HepG2 (cell line): Measurements from ENCODE around the gene PEX10. TPM values are rescaled to one million over a fixed set of nuclear protein-coding genes. Genes with fewer than 3 reads are reported as not detected.

Experiments used
- ATAC-seq: fragments of 200-7000 bp; cut with Tn5 transposase; 3 replicates; pipeline ENCODE4 v1.9.1; 2020; ENCODE audit warnings: mild to moderate bottlenecking, moderate library complexity
- BruUV-seq: library from RNA; stranded (reverse); fragments of 400-500 nt; replicated peaks from 2 replicates; lab custom pipeline; 2021; lab: Mats Ljungman, UMichigan
- CTCF ChIA-PET: fragments of 300-600 bp; formaldehyde crosslinking; extraction: SDS; loops from one replicate; lab custom pipeline; 2021; ENCODE audit warnings: low total read pairs, inconsistent platforms, low intra/inter-chr PET ratio; lab: Yijun Ruan, JAX
- POLR2A ChIA-PET: fragments of 350-600 bp; sonication (Branson Sonifier 250); formaldehyde crosslinking; loops from one replicate; lab custom pipeline; 2020; ENCODE audit warnings: antibody characterized with exemption, inconsistent platforms; lab: Yijun Ruan, JAX
- DNase-seq: peaks from one replicate; pipeline ENCODE4 v3.0.0-alpha.2; 2015; ENCODE audit warnings: low spot score
- FAIRE-seq: peaks from 3 replicates; lab custom pipeline; 2011; peaks lifted over from hg19 to GRCh38; lab: Jason Lieb, UNC
- H2AFZ ChIP-seq: one replicate; pipeline ENCODE4 v1.6.1; 2011; ENCODE audit warnings: low read length, inconsistent platforms
- H3K27ac ChIP-seq: fragments of 300-600 bp; 3 replicates; pipeline ENCODE4 v1.8.0; 2011; ENCODE audit warnings: mixed run types, mild to moderate bottlenecking, mixed read lengths, low read length, inconsistent platforms; ENCODE audit not compliant: insufficient read depth; ENCODE audit errors: extremely low read length
- H3K27me3 ChIP-seq, 2 experiments: fragments of 200-600 bp in 1 of 2; 2 replicates in 1 of 2; 3 replicates in 1 of 2; pipeline versions ENCODE4 v1.6.0 to v1.8.0; 2011; ENCODE audit warnings: low read length in 2 of 2, mild to moderate bottlenecking in 2 of 2, moderate library complexity in 2 of 2, inconsistent platforms in 1 of 2; ENCODE audit not compliant: insufficient read depth in 2 of 2, control insufficient read depth in 1 of 2
- H3K36me3 ChIP-seq, 2 experiments: fragments of 200-600 bp in 1 of 2; replicated peaks in 1 of 2; 2 replicates in 1 of 2; 3 replicates in 1 of 2; pipeline versions ENCODE4 v1.5.1 to v1.8.0; 2011; ENCODE audit warnings: low read length in 2 of 2, inconsistent platforms in 1 of 2; ENCODE audit not compliant: insufficient read depth in 2 of 2, control insufficient read depth in 1 of 2
- H3K4me1 ChIP-seq: 2 replicates; pipeline ENCODE4 v1.5.1; 2012; ENCODE audit warnings: low read length, inconsistent platforms; ENCODE audit not compliant: insufficient read depth
- H3K4me2 ChIP-seq: 2 replicates; pipeline ENCODE4 v1.6.0; 2011; ENCODE audit warnings: low read depth, low read length, inconsistent platforms
- H3K4me3 ChIP-seq, 3 experiments: fragments of 200-600 bp in 1 of 3; sonication (generic), shearing (Covaris generic) in 1 of 3; replicated peaks in 1 of 3; 2 replicates each; pipeline ENCODE4 v1.5.1; 2011 to 2016; ENCODE audit warnings: low read length in 3 of 3, inconsistent platforms in 2 of 3, low read depth in 2 of 3, mild to moderate bottlenecking in 2 of 3, control low read depth in 1 of 3, mixed read lengths in 1 of 3; ENCODE audit not compliant: insufficient read depth in 1 of 3
- H3K79me2 ChIP-seq: one replicate; pipeline ENCODE4 v1.6.1; 2011; ENCODE audit warnings: low read length, inconsistent platforms; ENCODE audit not compliant: insufficient read depth
- H3K9ac ChIP-seq: 2 replicates; pipeline ENCODE4 v1.6.0; 2011; ENCODE audit warnings: mild to moderate bottlenecking, low read depth, low read length, inconsistent platforms; ENCODE audit not compliant: insufficient read depth
- H3K9me3 ChIP-seq: 2 replicates; pipeline ENCODE4 v1.5.1; 2012; ENCODE audit warnings: mild to moderate bottlenecking, low read length
- H4K20me1 ChIP-seq: 2 replicates; pipeline ENCODE4 v1.6.0; 2011; ENCODE audit warnings: inconsistent platforms, mild to moderate bottlenecking, low read length, moderate library complexity; ENCODE audit not compliant: insufficient read depth
- AGO2 ChIP-seq: fragments of 200-400 bp; formaldehyde crosslinking; optimal IDR thresholded peaks from 2 replicates; pipeline ENCODE3; 2017; ENCODE audit warnings: mild to moderate bottlenecking, low read depth, low read length, moderate library complexity
- BORCS8-MEF2B ChIP-seq: sonication (generic); formaldehyde crosslinking; IDR thresholded peaks from 2 replicates; pipeline ENCODE4 v1.8.0; 2022; ENCODE audit warnings: mild to moderate bottlenecking, missing genetic modification reagents
- EEA1 ChIP-seq: sonication (generic); formaldehyde crosslinking; IDR thresholded peaks from 2 replicates; pipeline ENCODE4 v1.5.1; 2020; ENCODE audit warnings: mild to moderate bottlenecking, missing genetic modification reagents, borderline replicate concordance
- FOXM1 ChIP-seq: sonication (generic); formaldehyde crosslinking; IDR thresholded peaks from 2 replicates; pipeline ENCODE4 v1.5.0; 2020; ENCODE audit warnings: missing genetic modification reagents
- KDM5A ChIP-seq: fragments of 200-600 bp; sonication (generic); IDR thresholded peaks from 2 replicates; pipeline ENCODE4 v1.7.0; 2018; ENCODE audit warnings: antibody characterized with exemption, mild to moderate bottlenecking, low read length, borderline replicate concordance
- SALL1 ChIP-seq: sonication (generic); formaldehyde crosslinking; IDR thresholded peaks from 2 replicates; pipeline ENCODE4 v1.8.0; 2022; ENCODE audit warnings: mild to moderate bottlenecking, missing genetic modification reagents
- SAP130 ChIP-seq: IDR thresholded peaks from 2 replicates; pipeline ENCODE4 v1.6.1; 2016; ENCODE audit warnings: low read depth
- ZNF281 ChIP-seq: sonication (generic); formaldehyde crosslinking; IDR thresholded peaks from 2 replicates; pipeline ENCODE4 v1.4.0; 2020; ENCODE audit warnings: missing genetic modification reagents, borderline replicate concordance
- ZNF383 ChIP-seq: sonication (generic); formaldehyde crosslinking; IDR thresholded peaks from 2 replicates; pipeline ENCODE4 v1.4.0; 2020; ENCODE audit warnings: missing genetic modification reagents, mild to moderate bottlenecking, borderline replicate concordance
- ZNF629 ChIP-seq: sonication (generic); formaldehyde crosslinking; conservative IDR thresholded peaks from 2 replicates; pipeline ENCODE4 v1.5.0; 2020; ENCODE audit warnings: missing genetic modification reagents
- ZNF674 ChIP-seq: sonication (generic); formaldehyde crosslinking; IDR thresholded peaks from 2 replicates; pipeline ENCODE4 v1.5.0; 2020; ENCODE audit warnings: low read depth, mild to moderate bottlenecking, missing genetic modification reagents
- ZSCAN22 ChIP-seq: sonication (generic); formaldehyde crosslinking; IDR thresholded peaks from 2 replicates; pipeline ENCODE4 v1.4.0; 2020; ENCODE audit warnings: mild to moderate bottlenecking, missing genetic modification reagents
- WGBS: methylation state at CpG from one replicate; pipeline ENCODE4 v1.1.6; 2017; ENCODE audit warnings: low lambda C conversion rate; 5-methylcytosine and 5-hydroxymethylcytosine counted together
- in situ Hi-C: cut with HindIII; loops from 2 replicates; pipeline ENCODE4 v1.10.0; 2017; ENCODE audit warnings: low pct_unique_long_range_greater_than_20kb; ENCODE audit not compliant: extremely low pct_ligation_motif_present
- intact Hi-C: fragments of 100-400 bp; cut with micrococcal nuclease; formaldehyde crosslinking; loops from one replicate; pipeline ENCODE4 v1.10.0; 2022; ENCODE audit not compliant: unreplicated experiment
- polyA plus RNA-seq, 8 experiments: library from polyadenylated mRNA; depleted of rRNA in 3 of 8; stranded (reverse) in 7 of 8; unstranded in 1 of 8; fragments of >200 nt; fragmentation: Illumina TruSeq in 4 of 8; extraction: Trizol in 4 of 8; gene quantifications; 2 replicates each; pipeline versions ENCODE4 v1.2.1 to v1.2.3, GENCODE V29; 2011 to 2016; ENCODE audit warnings: low read depth in 4 of 8, missing spikeins in 1 of 8, mixed read lengths in 1 of 8; ENCODE audit not compliant: insufficient read depth in 1 of 8
- total RNA-seq, 5 experiments: library from RNA; depleted of rRNA; stranded (reverse); fragments of >200 nt; fragmentation: Illumina TruSeq; extraction: Trizol; gene quantifications; 2 replicates each; pipeline ENCODE4 v1.2.3, GENCODE V29; 2016; ENCODE audit warnings: low read depth in 1 of 5

Gene PEX10
- total and polyA plus RNA-seq, 2 of the 13 experiments (the other 11 are each of a cell fraction or from before 2014, with no cell fraction given), result 16.1 to 39.6 TPM

- no peak for TF ChIP-seq ZNF281
- no peak for TF ChIP-seq ZNF383
- TF ChIP-seq ZSCAN22, result no peak
- no peak for TF ChIP-seq SAP130 (CRISPR knock-in tag)
- TF ChIP-seq EEA1 (CRISPR knock-in tag), result no peak
- no peak for TF ChIP-seq BORCS8-MEF2B (CRISPR knock-in tag)
- TF ChIP-seq, all 625 proteins: peak for 29
Observed at GRCh38 chr1:2411801-2412394, 466 bp downstream of the PEX10 start (continued).

- no peak overlapping the region for H3K9ac ChIP-seq
- H3K4me2 ChIP-seq, result no peak overlapping the region
- ChIA-PET POLR2A (no interaction called here), CTCF (no interaction called here)
- H3K27ac ChIP-seq, result no peak overlapping the region
- WGBS, result 100% methylated on average over 6 of the region's 12 CpGs
- no peaks in the 10 kb centered on the region for H4K20me1 ChIP-seq
- no TSS peak for BruUV-seq
- H3K4me1 ChIP-seq, result peaks cover 32% of the 10 kb centered on the region
- H2AFZ ChIP-seq, result no peak overlapping the region
- H3K79me2 ChIP-seq, result peaks cover 17% of the 10 kb centered on the region
- FAIRE-seq (no peak), DNase-seq (no peak), ATAC-seq (no peak)
- in situ Hi-C loops (loop anchor here (5.0 kb wide), 1 partner anchor 138 kb away; no protein-coding TSS in a partner anchor), intact Hi-C loops (no loop called here)
- TF ChIP-seq AGO2, result peak; percentile 58
- TF ChIP-seq SALL1 (CRISPR knock-in tag), result no peak
- no peak for TF ChIP-seq ZNF674 (CRISPR knock-in tag)
- TF ChIP-seq KDM5A, result no peak
- TF ChIP-seq FOXM1 (CRISPR knock-in tag), result no peak
- TF ChIP-seq ZNF629, result no peak
- H3K4me3 ChIP-seq, result no peak overlapping the region
- H3K27me3 ChIP-seq, result no peaks in the 10 kb centered on the region
- H3K9me3 ChIP-seq, result no peaks in the 10 kb centered on the region
- peaks cover 30 to 50% of the 10 kb centered on the region in 2 experiments for H3K36me3 ChIP-seq
Observed at GRCh38 chr1:2409745-2410144, 2.6 kb downstream of the PEX10 start.
